SU-DHL-6 (cell line): ENCODE measurements around the gene ZNF74.
"Not testable (repeated sequence)": the region's sequence is repeated elsewhere in the genome, so short reads cannot be mapped to it uniquely, and the experiment has no call there.

ENCODE experiments used
- CTCF ChIP-seq: fragments of 200-600 bp; sonication (generic); IDR thresholded peaks from one replicate; pipeline ENCODE4 v1.5.1; 2017; ENCODE audit warnings: antibody characterized with exemption, mild to moderate bottlenecking, low read length, moderate library complexity; ENCODE audit not compliant: insufficient read depth, poor library complexity, severe bottlenecking
- EZH2phosphoT487 ChIP-seq: fragments of 200-600 bp; sonication (generic), shearing (Covaris generic); conservative IDR thresholded peaks from 2 replicates; pipeline ENCODE4 v1.6.1; 2018; ENCODE audit warnings: mild to moderate bottlenecking, antibody characterized with exemption, low read length, moderate library complexity, mixed read lengths

GRCh38 chr22:20357967-20358366 is 36.0 kb upstream of the ZNF74 start:
- TF ChIP-seq CTCF, EZH2phosphoT487: not testable (repeated sequence)
